Measurements from ENCODE around the gene KPNA4. TPM values are rescaled to one million over a fixed set of nuclear protein-coding genes. Genes with fewer than 3 reads are reported as not detected.

The KPNA4 gene
- total and polyA plus RNA-seq, 12 donors = 6.5 to 43.6 (median 20.6) TPM

- intact Hi-C loops (cut with DNase I) = no loop called here
Observed at GRCh38 chr3:160450846-160451245, 114.5 kb downstream of the KPNA4 start.

GRCh38 chr3:160449636-160450598 lies 115.5 kb downstream of the KPNA4 start, which contains the start of gene TRIM59:
TRIM59 (minus strand) TSS chr3:160449786; CDS start chr3:160439183, 10,603 bp downstream.
- H3K4me3 ChIP-seq = peak within 1 kb of the TSS in 3 of 4 donors; percentile 5 to 57 (median 35)
- H3K36me3 ChIP-seq (replicated peaks in 1 of 2) = no peaks in the 10 kb centered on the region
- no peaks in the 10 kb centered on the region for H3K9me3 ChIP-seq (replicated peaks in 1 of 3)
- peaks cover 4 to 5% of the 10 kb centered on the region in 2 donors for H3K4me1 ChIP-seq (replicated peaks in 1 of 2)
- 13 to 39% (median 26%) methylated on average over 22 to 71 of the region's 71 CpGs for WGBS, 4 donors
- peak within 1 kb of the TSS in 3 of 5 donors; percentile 11 to 73 (median 56) for H3K27ac ChIP-seq
- peak; percentile 86 to 93 (median 89) for DNase-seq
- H3K27me3 ChIP-seq = no peaks in the 10 kb centered on the region
- intact Hi-C loops (cut with DNase I) = no loop called here
- TF ChIP-seq CTCF (IDR thresholded peaks at IDR 0.05) (no peak), POLR2A (IDR thresholded peaks at IDR 0.05) (peak in 1 of 2 donors; percentile 50)

More at GRCh38 chr3:160450846-160451245, 114.5 kb downstream of the KPNA4 start:
- Histone ChIP-seq H3K27me3 (no peaks in the 10 kb centered on the region), H3K27ac (no peak overlapping the region), H3K9me3 (replicated peaks in 1 of 3) (no peaks in the 10 kb centered on the region), H3K4me1 (replicated peaks in 1 of 2) (peaks cover 4 to 5% of the 10 kb centered on the region in 2 donors), H3K36me3 (replicated peaks in 1 of 2) (no peaks in the 10 kb centered on the region), H3K4me3 (no peak overlapping the region)
- 64 to 73% (median 71%) methylated on average over 3 of the region's 3 CpGs for WGBS, 4 donors
- DNase-seq = no peak
- TF ChIP-seq POLR2A (IDR thresholded peaks at IDR 0.05) (no peak), CTCF (IDR thresholded peaks at IDR 0.05) (no peak)

GRCh38 chr3:160448845-160449635 lies 116.3 kb downstream of the KPNA4 start:
- peak overlapping the region in 3 of 5 donors; percentile 11 to 73 (median 56) for H3K27ac ChIP-seq
- H3K9me3 ChIP-seq (replicated peaks in 1 of 3) = no peaks in the 10 kb centered on the region
- peaks cover 4 to 5% of the 10 kb centered on the region in 2 donors for H3K4me1 ChIP-seq (replicated peaks in 1 of 2)
- H3K27me3 ChIP-seq = no peaks in the 10 kb centered on the region
- no peak for TF ChIP-seq CTCF (IDR thresholded peaks at IDR 0.05)
- TF ChIP-seq POLR2A (IDR thresholded peaks at IDR 0.05) = no peak
- H3K36me3 ChIP-seq (replicated peaks in 1 of 2) = no peaks in the 10 kb centered on the region
- peak in 2 of 7 donors; percentile 18 to 34 for DNase-seq
- peak overlapping the region in 3 of 4 donors; percentile 5 to 57 (median 35) for H3K4me3 ChIP-seq
- intact Hi-C loops (cut with DNase I) = no loop called here
- WGBS, 4 donors = 3 to 5% (median 4%) methylated on average over 25 to 26 of the region's 26 CpGs

GRCh38 chr3:160447544-160447943 lies 117.8 kb downstream of the KPNA4 start:
- 71 to 75% (median 72%) methylated on average over 3 of the region's 3 CpGs for WGBS, 4 donors
- intact Hi-C loops (cut with DNase I) = no loop called here
- peaks cover 4 to 5% of the 10 kb centered on the region in 2 donors for H3K4me1 ChIP-seq (replicated peaks in 1 of 2)
- no peak overlapping the region for H3K27ac ChIP-seq
- no peaks in the 10 kb centered on the region for H3K36me3 ChIP-seq (replicated peaks in 1 of 2)
- H3K27me3 ChIP-seq = no peaks in the 10 kb centered on the region
- H3K9me3 ChIP-seq (replicated peaks in 1 of 3) = no peaks in the 10 kb centered on the region
- no peak for TF ChIP-seq CTCF (IDR thresholded peaks at IDR 0.05)
- no peak for TF ChIP-seq POLR2A (IDR thresholded peaks at IDR 0.05)
- H3K4me3 ChIP-seq = no peak overlapping the region
- no peak for DNase-seq

Measured in adrenal gland (tissue), 12 donors.